Measurements from ENCODE around the gene ZNF618. TPM values are rescaled to one million over a fixed set of nuclear protein-coding genes. Genes with fewer than 3 reads are reported as not detected.

The ZNF618 gene
- total RNA-seq, 1 donor from 2014 or later, result 10.2 TPM

GRCh38 chr9:114055894-114056293 lies 179.8 kb downstream of the ZNF618 start:
- no peaks in the 10 kb centered on the region for H3K4me1 ChIP-seq
- DNase-seq (no peak), ATAC-seq (no peak)
- intact Hi-C loops (cut with DNase I), result no loop called here
- no peaks in the 10 kb centered on the region for H3K9me3 ChIP-seq
- no peak overlapping the region for H3K4me3 ChIP-seq
- peaks cover 5% of the 10 kb centered on the region for H3K36me3 ChIP-seq
- no peak for TF ChIP-seq CTCF (IDR thresholded peaks at IDR 0.05)
- H3K27ac ChIP-seq, result no peak overlapping the region
- H3K27me3 ChIP-seq (ENCODE audit: low read depth), result no peaks in the 10 kb centered on the region

- no peak for TF ChIP-seq CTCF (IDR thresholded peaks at IDR 0.05)
- Histone ChIP-seq H3K4me3 (no peak overlapping the region), H3K27ac (no peak overlapping the region), H3K9me3 (no peaks in the 10 kb centered on the region), H3K27me3 (ENCODE audit: low read depth) (no peaks in the 10 kb centered on the region), H3K4me1 (no peaks in the 10 kb centered on the region), H3K36me3 (peaks cover 5% of the 10 kb centered on the region)
- intact Hi-C loops (cut with DNase I), result no loop called here
- DNase-seq, result no peak
- no peak for ATAC-seq
These were observed 180.4 kb downstream of the ZNF618 start for GRCh38 chr9:114056527-114056926.

GRCh38 chr9:114057161-114057885 lies 181.2 kb downstream of the ZNF618 start:
- Histone ChIP-seq H3K27me3 (ENCODE audit: low read depth) (no peaks in the 10 kb centered on the region), H3K36me3 (peaks cover 5% of the 10 kb centered on the region), H3K9me3 (no peaks in the 10 kb centered on the region), H3K27ac (no peak overlapping the region), H3K4me3 (no peak overlapping the region), H3K4me1 (no peaks in the 10 kb centered on the region)
- ATAC-seq (no peak), DNase-seq (no peak)
- intact Hi-C loops (cut with DNase I), result no loop called here
- no peak for TF ChIP-seq CTCF (IDR thresholded peaks at IDR 0.05)

- intact Hi-C loops (cut with DNase I), result no loop called here
- no peaks in the 10 kb centered on the region for H3K4me1 ChIP-seq
- peaks cover 5% of the 10 kb centered on the region for H3K36me3 ChIP-seq
- DNase-seq (no peak), ATAC-seq (no peak)
- no peak overlapping the region for H3K4me3 ChIP-seq
- no peak overlapping the region for H3K27ac ChIP-seq
- TF ChIP-seq CTCF (IDR thresholded peaks at IDR 0.05), result no peak
- H3K9me3 ChIP-seq, result no peaks in the 10 kb centered on the region
- H3K27me3 ChIP-seq (ENCODE audit: low read depth), result no peaks in the 10 kb centered on the region
These were observed 182.6 kb downstream of the ZNF618 start for GRCh38 chr9:114058688-114059046.

DNA sequence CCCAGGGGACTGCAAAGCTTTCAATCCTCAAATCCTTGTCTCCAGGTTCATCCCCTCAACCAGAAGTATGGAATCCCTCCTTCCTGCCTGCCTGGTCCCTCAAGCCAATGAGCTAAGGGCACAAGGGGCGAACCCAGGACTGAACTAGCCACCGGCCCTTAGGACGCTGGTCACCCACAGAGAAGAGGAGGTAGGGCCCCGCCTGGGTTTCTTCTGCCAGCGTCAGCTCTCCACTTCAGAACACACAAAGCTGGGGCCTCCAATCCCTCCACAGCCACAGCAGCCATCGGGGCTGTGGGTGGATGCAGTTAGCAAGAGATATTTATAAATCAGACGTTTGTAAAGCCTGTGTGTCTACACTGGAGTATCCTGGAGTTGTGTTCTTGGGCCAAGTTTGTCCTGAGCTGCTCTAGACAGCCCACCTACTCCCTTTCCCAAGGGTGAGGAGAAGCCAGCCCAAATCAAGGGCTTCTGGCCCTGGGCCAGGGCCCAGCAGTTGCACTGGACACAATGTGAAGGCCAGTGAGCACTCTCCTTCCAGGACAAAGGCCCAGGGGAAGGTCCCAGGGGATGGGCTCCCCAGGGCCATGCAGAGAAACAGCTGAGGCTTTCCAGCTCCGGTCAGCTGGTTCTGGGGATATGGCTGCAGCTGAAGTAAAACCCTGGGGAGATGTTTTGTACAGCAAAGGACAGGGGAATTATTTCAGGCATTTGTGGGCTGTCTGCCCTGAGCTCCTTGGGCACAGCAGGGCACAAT lies 183.1 kb downstream of the ZNF618 start:
- Histone ChIP-seq H3K9me3 (no peaks in the 10 kb centered on the region), H3K4me1 (no peaks in the 10 kb centered on the region), H3K4me3 (no peak overlapping the region), H3K27me3 (ENCODE audit: low read depth) (no peaks in the 10 kb centered on the region), H3K27ac (no peak overlapping the region), H3K36me3 (peaks cover 5% of the 10 kb centered on the region)
- ATAC-seq (no peak), DNase-seq (no peak)
- no peak for TF ChIP-seq CTCF (IDR thresholded peaks at IDR 0.05)
- intact Hi-C loops (cut with DNase I), result no loop called here

Measured in lower lobe of right lung (tissue), 2 donors.